Skeletal muscle tissue (tissue), 4 donors: Measurements from ENCODE around the gene PSAP. TPM values are rescaled to one million over a fixed set of nuclear protein-coding genes. Genes with fewer than 3 reads are reported as not detected.

ENCODE experiments used
- H3K27ac ChIP-seq: one replicate; pipeline ENCODE4 v1.7.0; 2013; ENCODE audit warnings: mild to moderate bottlenecking, low read depth, low read length, inconsistent platforms
- H3K27me3 ChIP-seq, 3 donors: one replicate each; pipeline ENCODE4 v1.7.0; 2013; ENCODE audit warnings: low read length in 3 of 3; ENCODE audit not compliant: control insufficient read depth in 3 of 3, insufficient read depth in 3 of 3
- H3K36me3 ChIP-seq, 3 donors: one replicate each; pipeline ENCODE4 v1.7.0; 2013; ENCODE audit warnings: low read length in 3 of 3; ENCODE audit not compliant: control insufficient read depth in 3 of 3, insufficient read depth in 3 of 3
- H3K4me1 ChIP-seq, 3 donors: one replicate each; pipeline ENCODE4 v1.7.0; 2013; ENCODE audit warnings: low read length in 3 of 3, mild to moderate bottlenecking in 3 of 3; ENCODE audit not compliant: control insufficient read depth in 3 of 3, insufficient read depth in 3 of 3
- H3K4me3 ChIP-seq, 3 donors: one replicate each; pipeline ENCODE4 v1.7.0; 2013; ENCODE audit warnings: low read length in 3 of 3
- H3K9ac ChIP-seq, 3 donors: one replicate each; pipeline ENCODE4 v1.7.0; 2013; ENCODE audit warnings: low read length in 3 of 3, mild to moderate bottlenecking in 3 of 3, moderate library complexity in 2 of 3, low read depth in 1 of 3
- H3K9me3 ChIP-seq, 3 donors: one replicate each; pipeline ENCODE4 v1.7.0; 2013; ENCODE audit warnings: low read length in 3 of 3; ENCODE audit not compliant: control insufficient read depth in 3 of 3
- total RNA-seq: library from RNA; depleted of rRNA; stranded (reverse); fragments of >200 nt; gene quantifications from one replicate; pipeline ENCODE4 v1.2.3, GENCODE V29; 2014
- donor health status: Osteomylitis.

Gene PSAP
- total RNA-seq, 1 donor from 2014 or later: 369 TPM

DNA sequence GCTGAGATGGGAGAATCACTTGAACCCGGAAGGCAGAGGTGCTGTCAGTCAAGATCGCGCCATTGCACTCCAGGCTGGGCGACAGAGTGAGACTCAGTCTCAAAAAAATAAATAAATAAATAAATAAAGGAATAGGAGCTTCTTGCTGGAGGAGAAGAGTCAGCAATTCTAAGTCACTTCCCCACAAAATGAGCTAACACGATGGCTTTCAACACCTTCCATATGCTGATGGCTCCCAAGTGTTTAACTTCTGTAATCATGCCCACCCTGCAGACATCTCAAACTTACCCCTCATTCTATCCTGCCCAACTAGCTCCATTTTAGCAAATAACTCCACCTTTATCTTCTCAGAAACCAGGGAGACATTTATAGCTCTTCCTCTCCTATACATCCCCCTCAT is 21.2 kb downstream of the PSAP start:
- H3K36me3 ChIP-seq: peaks cover 67 to 75% (median 74%) of the 10 kb centered on the region in 3 donors
- H3K27ac ChIP-seq: no peak overlapping the region
- no peak overlapping the region for H3K4me3 ChIP-seq
- H3K9ac ChIP-seq: no peak overlapping the region
- H3K27me3 ChIP-seq: no peaks in the 10 kb centered on the region
- H3K9me3 ChIP-seq: no peaks in the 10 kb centered on the region
- H3K4me1 ChIP-seq: peaks cover 0 to 20% (median 15%) of the 10 kb centered on the region in 3 donors

DNA sequence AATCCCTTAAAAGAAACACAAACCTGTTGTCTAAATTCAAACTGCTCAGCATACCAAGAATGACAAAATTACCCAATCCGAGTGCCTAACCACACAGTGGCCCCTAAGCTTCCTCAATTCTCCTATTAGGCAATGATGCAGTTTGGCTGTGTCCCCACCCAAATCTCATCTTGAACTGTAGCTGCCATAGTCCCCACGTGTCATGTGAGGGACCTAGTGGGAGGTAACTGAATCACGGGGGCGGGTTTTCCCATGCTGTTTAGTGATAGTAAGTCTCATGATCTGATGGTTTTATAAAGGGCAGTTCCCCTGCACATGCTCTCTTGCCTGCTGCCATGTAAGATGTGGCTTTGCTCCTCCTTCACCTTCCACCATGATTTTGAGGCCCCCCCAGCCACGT is 21.9 kb downstream of the PSAP start:
- peaks cover 71 to 81% (median 80%) of the 10 kb centered on the region in 3 donors for H3K36me3 ChIP-seq
- no peaks in the 10 kb centered on the region for H3K9me3 ChIP-seq
- H3K4me1 ChIP-seq: peaks cover 0 to 14% (median 10%) of the 10 kb centered on the region in 3 donors
- no peak overlapping the region for H3K9ac ChIP-seq
- no peak overlapping the region for H3K27ac ChIP-seq
- H3K27me3 ChIP-seq: no peaks in the 10 kb centered on the region
- H3K4me3 ChIP-seq: no peak overlapping the region

DNA sequence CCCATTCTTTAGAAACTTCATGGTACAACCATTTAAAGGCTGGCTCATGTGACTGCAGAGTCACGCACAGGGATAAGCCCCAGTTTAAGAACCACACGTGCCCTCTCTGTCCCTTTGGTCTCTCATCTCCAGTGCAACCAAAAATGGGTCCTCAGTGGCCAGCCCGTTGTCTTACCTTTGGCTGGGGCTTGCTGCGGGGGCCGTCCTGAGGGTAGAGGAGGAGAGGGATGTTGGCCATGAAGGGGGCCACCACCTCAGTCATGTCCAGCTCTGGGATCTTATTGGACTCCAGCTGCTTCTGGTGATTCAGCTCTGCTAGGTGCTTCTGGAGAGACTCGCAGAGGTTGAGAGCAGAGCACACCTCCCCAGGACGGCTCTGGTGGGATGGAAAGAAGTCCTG is 22.3 kb downstream of the PSAP start:
- Histone ChIP-seq H3K36me3 (peaks cover 71 to 84% (median 80%) of the 10 kb centered on the region in 3 donors), H3K9ac (no peak overlapping the region), H3K9me3 (no peaks in the 10 kb centered on the region), H3K4me3 (no peak overlapping the region), H3K27me3 (no peaks in the 10 kb centered on the region), H3K27ac (no peak overlapping the region), H3K4me1 (peaks cover 0 to 11% (median 7%) of the 10 kb centered on the region in 3 donors)

DNA sequence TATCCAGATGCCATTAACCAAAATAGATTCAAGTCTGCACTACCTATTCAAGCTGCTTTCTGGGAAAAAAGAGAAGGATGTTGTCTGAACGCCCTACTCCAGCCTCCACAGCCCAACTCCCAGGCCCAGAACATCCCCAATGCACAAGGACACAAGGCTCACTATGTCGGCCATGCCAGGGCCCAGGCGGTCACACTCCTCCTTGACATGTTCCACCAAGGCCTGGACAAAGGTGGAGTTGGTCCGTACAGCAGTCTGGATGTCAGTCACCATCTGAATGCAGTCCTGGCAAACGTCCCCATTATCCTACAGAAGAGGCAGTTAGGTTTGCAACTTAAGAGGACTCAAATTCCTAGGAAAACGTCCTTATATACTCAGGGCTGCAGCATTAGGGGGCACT is 23.2 kb downstream of the PSAP start:
- Histone ChIP-seq H3K4me1 (peaks cover 0 to 4% (median 0%) of the 10 kb centered on the region in 3 donors), H3K4me3 (no peak overlapping the region), H3K9me3 (no peaks in the 10 kb centered on the region), H3K36me3 (peaks cover 75 to 86% (median 85%) of the 10 kb centered on the region in 3 donors), H3K27me3 (no peaks in the 10 kb centered on the region), H3K27ac (no peak overlapping the region), H3K9ac (no peak overlapping the region)

DNA sequence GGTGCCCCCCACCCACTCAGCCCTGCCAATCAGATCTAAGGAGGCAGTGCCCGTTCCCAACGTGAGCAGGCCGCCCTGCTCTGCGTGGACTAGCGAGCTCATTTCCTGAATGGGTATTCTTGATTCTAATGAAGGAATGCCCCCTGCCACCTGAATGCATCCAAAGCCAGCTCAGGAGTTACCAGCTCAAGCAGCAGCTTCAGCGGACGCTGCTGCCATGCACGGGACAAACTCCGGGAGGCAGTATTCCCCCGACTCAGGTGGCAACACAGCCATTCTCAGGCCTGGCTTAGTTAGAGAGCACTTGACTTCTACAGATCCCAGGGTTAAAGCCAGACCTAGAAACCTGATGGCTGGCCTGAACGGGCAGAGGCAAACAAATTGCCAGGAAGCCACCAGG is 25.8 kb downstream of the PSAP start:
- H3K4me3 ChIP-seq: no peak overlapping the region
- H3K4me1 ChIP-seq: no peaks in the 10 kb centered on the region
- no peaks in the 10 kb centered on the region for H3K27me3 ChIP-seq
- no peak overlapping the region for H3K9ac ChIP-seq
- H3K9me3 ChIP-seq: no peaks in the 10 kb centered on the region
- H3K36me3 ChIP-seq: peaks cover 70 to 87% (median 87%) of the 10 kb centered on the region in 3 donors
- H3K27ac ChIP-seq: no peak overlapping the region

DNA sequence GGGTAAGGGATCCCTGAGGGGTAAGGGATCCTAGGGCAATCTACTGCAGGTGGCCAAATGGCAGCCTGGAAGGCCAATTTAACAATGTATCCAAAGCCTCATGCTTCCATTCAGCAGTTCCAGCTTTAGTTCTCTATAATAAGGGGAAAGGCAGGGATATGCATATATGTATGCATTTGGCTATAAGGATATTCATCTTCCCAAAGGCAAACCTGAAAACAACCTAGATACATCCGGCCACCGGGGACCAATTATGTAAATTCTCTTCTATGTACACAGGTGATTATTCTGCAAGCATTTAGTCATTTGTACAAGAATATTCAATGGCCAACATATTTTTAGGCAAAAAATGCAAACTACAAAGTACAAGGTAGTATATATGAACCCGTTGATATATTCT is 26.7 kb downstream of the PSAP start:
- Histone ChIP-seq H3K4me3 (no peak overlapping the region), H3K4me1 (no peaks in the 10 kb centered on the region), H3K9ac (no peak overlapping the region), H3K27me3 (no peaks in the 10 kb centered on the region), H3K27ac (no peak overlapping the region), H3K9me3 (no peaks in the 10 kb centered on the region), H3K36me3 (peaks cover 75 to 90% (median 89%) of the 10 kb centered on the region in 3 donors)

DNA sequence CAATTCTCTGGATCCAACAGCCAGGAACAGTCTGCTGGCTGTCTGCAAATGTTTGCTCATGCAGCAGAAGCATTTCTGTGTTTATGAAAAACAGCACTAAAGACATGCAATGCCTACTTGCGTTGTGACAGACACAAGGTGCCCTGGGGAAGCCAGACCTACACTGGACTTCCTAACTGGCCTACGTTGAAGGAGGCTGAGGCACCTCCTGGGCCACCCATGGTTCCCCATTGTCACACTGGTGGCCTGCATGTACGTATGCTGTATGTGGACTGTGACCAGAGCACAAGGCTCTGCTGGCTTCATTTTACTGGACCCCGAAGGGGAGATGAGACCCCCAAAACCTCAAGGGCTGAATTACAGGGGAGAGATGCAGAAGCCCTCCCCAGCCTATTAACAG is 27.7 kb downstream of the PSAP start:
- H3K27ac ChIP-seq: no peak overlapping the region
- H3K27me3 ChIP-seq: no peaks in the 10 kb centered on the region
- H3K4me1 ChIP-seq: peaks cover 0 to 9% (median 4%) of the 10 kb centered on the region in 3 donors
- H3K9me3 ChIP-seq: no peaks in the 10 kb centered on the region
- no peak overlapping the region for H3K4me3 ChIP-seq
- peaks cover 76 to 90% (median 90%) of the 10 kb centered on the region in 3 donors for H3K36me3 ChIP-seq
- no peak overlapping the region for H3K9ac ChIP-seq

DNA sequence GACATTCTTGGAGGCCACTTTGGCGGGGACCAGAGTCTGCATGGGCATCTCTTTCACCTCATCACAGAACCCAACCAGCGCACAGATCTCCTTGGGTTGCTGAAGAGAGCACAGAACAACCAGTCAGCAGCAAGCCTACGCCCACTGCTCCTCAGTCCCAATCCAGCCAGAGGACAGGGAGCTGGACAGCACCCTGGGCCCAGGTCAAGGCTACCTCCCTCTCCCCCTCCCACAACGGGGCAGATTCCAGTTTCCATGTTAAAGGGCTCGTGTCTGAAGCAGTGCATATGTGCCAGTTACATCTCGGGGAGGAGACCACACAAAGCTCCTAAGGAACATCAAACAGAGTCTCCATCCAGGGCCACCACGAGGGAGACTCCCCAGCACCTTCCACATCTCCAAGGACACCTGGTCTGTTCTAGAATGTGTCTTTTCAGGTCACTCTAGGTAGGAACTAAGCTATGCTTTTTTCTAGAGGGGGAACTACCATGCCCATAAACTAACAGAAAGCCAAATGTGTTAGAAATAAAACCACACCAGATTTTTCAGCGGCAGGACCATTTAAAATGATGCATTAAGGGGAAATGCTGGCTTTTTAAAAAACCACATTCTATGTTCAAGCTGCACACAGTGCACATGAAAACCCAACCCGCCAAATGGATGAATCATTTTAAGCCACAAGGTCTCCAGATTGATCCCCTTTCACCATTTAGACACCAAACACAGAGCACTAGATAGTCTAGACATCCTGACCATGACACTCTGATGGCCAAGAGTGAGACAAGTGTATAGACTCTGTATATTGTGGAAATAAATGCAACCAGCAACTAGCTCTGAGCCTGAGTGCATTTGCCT is 28.9 kb downstream of the PSAP start:
- Histone ChIP-seq H3K4me3 (no peak overlapping the region), H3K36me3 (peaks cover 80 to 95% (median 94%) of the 10 kb centered on the region in 3 donors), H3K27ac (no peak overlapping the region), H3K9me3 (no peaks in the 10 kb centered on the region), H3K27me3 (no peaks in the 10 kb centered on the region), H3K4me1 (peaks cover 10 to 21% (median 15%) of the 10 kb centered on the region in 3 donors), H3K9ac (peak overlapping the region in 1 of 3 donors; percentile 25)

DNA sequence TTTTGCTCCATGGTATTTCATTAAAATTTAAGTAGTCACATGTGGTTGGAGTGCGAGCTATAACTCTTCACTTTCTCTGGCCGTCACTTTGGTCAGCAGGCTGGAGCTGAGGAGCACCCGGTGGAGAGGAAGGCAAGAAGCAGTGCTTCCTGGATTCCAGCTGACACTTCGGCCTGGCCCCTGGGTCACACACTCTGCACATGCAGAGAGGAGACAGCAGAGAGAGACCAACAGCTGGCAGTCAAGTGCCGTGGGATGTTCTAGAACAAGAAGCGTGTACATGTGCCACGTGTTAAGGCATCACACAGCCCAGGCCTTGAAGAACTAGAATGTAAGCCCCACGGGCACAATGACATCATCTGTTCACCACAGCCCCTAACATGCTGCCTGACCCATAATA is 30.1 kb downstream of the PSAP start:
- H3K36me3 ChIP-seq: peaks cover 84 to 97% (median 97%) of the 10 kb centered on the region in 3 donors
- peaks cover 13 to 30% (median 22%) of the 10 kb centered on the region in 3 donors for H3K4me1 ChIP-seq
- H3K9me3 ChIP-seq: no peaks in the 10 kb centered on the region
- H3K9ac ChIP-seq: no peak overlapping the region
- no peak overlapping the region for H3K4me3 ChIP-seq
- H3K27ac ChIP-seq: no peak overlapping the region
- no peaks in the 10 kb centered on the region for H3K27me3 ChIP-seq

DNA sequence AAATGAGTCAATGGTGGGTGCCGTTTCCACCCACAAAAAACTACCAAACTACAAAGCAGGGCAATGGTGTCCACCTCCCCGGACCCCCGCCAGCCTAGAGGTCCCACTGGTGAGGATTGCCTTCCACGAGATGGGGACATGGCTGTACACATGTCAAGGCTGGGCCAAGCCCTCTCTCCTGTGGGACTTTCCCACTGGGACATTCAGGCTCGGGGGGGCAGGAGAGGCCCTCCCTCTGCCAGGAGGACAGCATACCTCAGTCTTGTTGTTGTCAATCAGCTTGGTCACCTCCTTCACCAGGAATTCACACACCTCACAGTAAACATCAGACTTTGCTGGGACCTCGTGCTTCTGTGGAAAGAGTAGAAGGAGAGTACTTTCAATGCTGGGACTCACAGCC is 31.1 kb downstream of the PSAP start:
- Histone ChIP-seq H3K4me3 (no peak overlapping the region), H3K36me3 (peaks cover 81 to 96% (median 93%) of the 10 kb centered on the region in 3 donors), H3K9me3 (no peaks in the 10 kb centered on the region), H3K4me1 (peaks cover 13 to 32% (median 22%) of the 10 kb centered on the region in 3 donors), H3K27ac (no peak overlapping the region), H3K27me3 (no peaks in the 10 kb centered on the region), H3K9ac (no peak overlapping the region)
